AG09309 (cell line): ENCODE measurements around the gene PHLPP1.
"Not testable (repeated sequence)": the region's sequence is repeated elsewhere in the genome, so short reads cannot be mapped to it uniquely, and the experiment has no call there.

Experiments
- DNase-seq: peaks from one replicate; pipeline ENCODE4 v3.0.0-alpha.2; 2010; ENCODE audit warnings: low read depth
- H3K4me3 ChIP-seq: 2 replicates; pipeline ENCODE4 v1.5.1; 2011; ENCODE audit warnings: mild to moderate bottlenecking, low read depth, low read length, moderate library complexity; ENCODE audit not compliant: control insufficient read depth
- TF ChIP-seq, protein P1 (sequence below): IDR thresholded peaks from 2 replicates; pipeline ENCODE4 v1.5.1; 2011; ENCODE audit warnings: mild to moderate bottlenecking, low read depth, low read length, inconsistent platforms; ENCODE audit not compliant: insufficient read depth, control insufficient read depth; ENCODE audit errors: missing control alignments

The PHLPP1 gene

DNA sequence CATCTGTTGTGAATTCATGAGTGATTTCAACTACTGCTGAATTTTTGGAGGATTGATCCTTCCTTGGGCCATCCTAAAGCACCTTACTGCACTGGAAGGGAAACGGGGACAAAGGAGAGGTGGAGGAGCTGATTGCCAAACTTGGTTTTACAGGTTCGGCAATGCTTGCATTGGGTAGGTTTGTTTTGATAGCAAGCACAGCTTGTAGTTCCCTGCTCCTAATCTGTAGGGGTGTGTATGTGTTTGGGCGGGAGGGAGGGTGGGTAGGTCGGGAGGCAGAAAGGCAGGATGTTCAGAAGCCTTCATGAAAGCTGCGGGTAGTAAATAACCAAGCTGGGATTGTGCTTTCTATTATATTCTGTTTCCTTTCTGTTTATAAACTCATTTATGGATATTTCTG, 24.6 kb downstream of the PHLPP1 start:
- H3K4me3 ChIP-seq = no peak overlapping the region
- no peak for DNase-seq
- TF ChIP-seq, protein P1, sequence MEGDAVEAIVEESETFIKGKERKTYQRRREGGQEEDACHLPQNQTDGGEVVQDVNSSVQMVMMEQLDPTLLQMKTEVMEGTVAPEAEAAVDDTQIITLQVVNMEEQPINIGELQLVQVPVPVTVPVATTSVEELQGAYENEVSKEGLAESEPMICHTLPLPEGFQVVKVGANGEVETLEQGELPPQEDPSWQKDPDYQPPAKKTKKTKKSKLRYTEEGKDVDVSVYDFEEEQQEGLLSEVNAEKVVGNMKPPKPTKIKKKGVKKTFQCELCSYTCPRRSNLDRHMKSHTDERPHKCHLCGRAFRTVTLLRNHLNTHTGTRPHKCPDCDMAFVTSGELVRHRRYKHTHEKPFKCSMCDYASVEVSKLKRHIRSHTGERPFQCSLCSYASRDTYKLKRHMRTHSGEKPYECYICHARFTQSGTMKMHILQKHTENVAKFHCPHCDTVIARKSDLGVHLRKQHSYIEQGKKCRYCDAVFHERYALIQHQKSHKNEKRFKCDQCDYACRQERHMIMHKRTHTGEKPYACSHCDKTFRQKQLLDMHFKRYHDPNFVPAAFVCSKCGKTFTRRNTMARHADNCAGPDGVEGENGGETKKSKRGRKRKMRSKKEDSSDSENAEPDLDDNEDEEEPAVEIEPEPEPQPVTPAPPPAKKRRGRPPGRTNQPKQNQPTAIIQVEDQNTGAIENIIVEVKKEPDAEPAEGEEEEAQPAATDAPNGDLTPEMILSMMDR = no peak

DNA sequence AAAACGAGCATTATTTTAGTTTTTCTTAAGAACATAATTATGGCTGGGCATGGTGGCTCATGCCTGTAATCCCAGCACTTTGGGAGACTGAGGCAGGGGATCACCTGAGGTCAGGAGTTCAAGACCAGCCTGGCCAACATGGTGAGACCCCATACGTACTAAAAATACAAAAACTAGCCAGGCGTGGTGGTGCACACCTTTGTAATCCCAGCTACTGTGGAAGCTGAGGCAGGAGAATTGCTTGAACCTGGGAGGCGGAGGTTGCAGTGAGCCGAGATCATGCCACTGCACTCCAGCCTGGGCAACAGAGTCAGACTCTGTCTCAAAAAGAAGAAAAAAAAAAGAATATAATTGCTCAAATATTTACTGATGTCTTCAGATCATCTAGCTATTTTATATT, 25.3 kb downstream of the PHLPP1 start:
- H3K4me3 ChIP-seq, DNase-seq: not testable (repeated sequence)

DNA sequence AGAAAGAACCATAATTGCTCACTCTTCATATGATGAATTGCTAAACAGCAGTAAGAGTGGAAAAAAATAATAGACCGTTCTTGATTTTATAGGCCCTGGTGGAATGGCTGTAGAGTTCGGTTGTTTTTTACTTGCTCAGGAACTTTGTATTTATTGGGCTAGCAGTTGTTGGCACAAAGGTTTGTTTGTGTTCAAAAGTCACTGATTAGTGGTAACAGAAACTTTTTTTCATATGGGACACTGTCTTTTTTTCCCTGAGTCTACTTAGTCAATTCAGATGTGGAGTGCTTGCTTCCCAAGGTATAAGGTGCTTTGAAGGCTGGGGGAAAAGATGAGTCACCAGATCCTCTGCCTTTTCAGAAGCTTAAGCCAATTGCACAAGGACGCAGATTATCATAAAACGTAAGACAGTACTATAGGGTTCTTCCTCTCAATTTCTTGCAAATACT, 25.8 kb downstream of the PHLPP1 start:
- DNase-seq = no peak
- H3K4me3 ChIP-seq = no peak overlapping the region
- TF ChIP-seq, protein P1 = no peak

DNA sequence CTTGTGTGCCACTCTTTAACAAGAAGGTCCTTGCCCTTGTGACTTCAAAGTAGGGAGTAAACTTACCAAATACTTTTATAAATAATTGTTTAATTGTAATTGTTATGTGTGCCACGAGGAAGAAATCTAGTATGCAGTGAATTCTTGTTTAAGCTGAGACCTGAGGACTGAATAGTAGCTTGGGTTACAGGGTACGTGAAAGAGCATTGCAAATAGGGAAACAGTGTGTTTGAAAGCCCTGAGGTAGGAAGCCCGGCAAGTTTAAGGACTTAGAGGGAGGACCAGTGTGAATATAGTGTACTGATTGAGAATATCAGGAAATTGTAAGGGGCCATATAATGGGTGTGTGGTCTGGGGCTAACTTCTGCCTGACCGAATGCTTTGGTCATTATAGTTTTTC, 26.2 kb downstream of the PHLPP1 start:
- DNase-seq = no peak
- TF ChIP-seq, protein P1 = no peak
- H3K4me3 ChIP-seq = no peak overlapping the region

DNA sequence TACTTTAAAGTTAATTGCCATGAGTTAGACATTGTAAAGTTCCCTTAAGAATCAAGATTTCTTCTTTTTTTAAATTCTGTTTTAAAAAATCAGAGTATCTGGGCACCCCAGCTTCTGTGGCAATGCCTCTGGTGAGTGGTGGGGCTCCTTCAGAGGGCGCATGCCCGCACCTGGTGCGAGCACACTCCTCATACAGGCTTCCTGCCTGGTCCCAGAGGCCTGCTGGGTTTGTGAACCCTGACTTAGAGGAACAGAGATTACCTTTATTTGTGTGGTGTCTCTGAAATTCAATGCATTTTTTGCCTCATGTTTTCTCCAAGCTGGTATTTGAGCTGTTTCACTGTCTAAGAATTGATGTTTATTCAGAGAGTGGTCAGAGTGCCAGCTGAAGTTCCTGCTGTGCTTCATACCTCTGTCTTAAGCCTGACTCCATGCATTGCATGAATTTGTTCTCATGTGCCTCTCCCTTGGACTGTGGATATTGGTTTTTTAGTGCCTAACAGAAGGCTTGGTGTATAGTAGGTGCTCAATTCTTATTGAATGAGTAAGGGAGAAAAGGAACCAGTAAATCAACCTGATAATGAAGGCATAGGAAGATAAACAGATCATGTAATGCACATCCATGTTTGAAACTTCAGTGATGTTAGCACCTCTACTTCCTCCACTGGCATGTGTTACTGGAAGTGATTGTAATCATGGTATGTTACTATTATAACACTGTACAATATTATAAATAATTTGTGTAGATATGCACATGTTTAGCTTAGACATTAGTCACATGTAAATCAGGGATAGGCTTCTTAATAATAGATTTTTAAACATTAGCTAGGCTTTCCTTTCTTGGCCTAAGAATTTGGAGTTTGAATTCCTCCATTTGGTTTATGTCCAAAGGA, 29.0 kb downstream of the PHLPP1 start:
- TF ChIP-seq, protein P1 = no peak
- no peak for DNase-seq
- no peak overlapping the region for H3K4me3 ChIP-seq

DNA sequence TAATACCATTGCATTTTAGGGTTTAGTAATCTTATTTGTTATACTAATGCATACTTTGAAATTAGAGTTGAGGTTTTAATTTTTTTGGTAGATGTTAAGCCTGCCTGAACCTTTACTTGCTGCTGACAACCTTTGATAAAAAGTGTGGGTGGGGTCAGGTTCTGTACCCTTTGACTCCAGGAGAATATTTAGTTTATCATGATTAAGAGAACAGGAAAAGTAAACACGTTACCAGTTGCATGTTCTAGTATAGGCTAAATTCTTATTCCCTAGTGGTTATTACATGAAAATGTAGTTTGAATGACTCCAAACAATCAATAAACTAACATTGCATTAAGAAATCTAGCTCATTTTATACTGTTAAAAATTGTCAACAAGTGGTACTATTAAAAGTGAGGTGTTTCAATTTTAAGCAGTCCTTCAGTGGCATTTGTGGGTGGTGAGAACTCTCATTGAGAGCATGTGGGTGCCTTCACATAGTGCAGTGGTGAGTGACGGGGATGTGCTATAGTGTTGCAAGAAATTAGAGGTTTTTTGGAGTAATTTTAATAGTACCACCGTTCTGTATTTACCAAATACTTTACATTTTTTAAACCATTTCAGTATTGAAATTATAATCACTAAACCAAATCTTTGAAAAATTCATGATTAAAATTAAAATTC, 29.9 kb downstream of the PHLPP1 start:
- DNase-seq = no peak
- TF ChIP-seq, protein P1 = no peak
- no peak overlapping the region for H3K4me3 ChIP-seq

DNA sequence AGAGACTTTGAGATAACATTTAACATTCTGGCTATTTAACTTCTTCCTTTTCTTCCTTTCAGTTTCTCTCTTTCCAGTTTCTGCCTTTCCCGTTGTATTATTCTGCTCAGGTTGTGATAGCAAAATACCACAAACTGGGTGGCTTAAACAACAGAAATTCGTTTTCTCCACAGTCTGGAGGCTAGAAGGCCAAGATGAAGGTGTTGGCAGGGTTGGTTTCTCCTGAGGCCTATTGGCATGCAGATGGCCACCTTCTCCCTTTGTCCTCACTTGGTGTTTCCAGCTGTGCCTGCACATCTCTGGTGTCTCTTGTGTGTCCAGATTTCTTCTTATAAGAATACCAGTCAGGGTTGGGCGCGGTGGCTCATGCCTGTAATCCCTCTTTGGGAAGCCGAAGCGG, 34.0 kb downstream of the PHLPP1 start:
- TF ChIP-seq, protein P1 = no peak
- H3K4me3 ChIP-seq = no peak overlapping the region
- DNase-seq = no peak
